Muscle of leg (tissue), 11 donors: ENCODE results near the gene ROBO2. TPM values are rescaled to one million over a fixed set of nuclear protein-coding genes. Genes with fewer than 3 reads are reported as not detected.

Experiments used
- DNase-seq: peaks from one replicate; pipeline ENCODE4 v3.0.0; 2013
- H3K27ac ChIP-seq: one replicate; pipeline ENCODE4 v1.5.1; 2013; ENCODE audit warnings: mild to moderate bottlenecking, low read length, control low read depth
- H3K27me3 ChIP-seq: one replicate; pipeline ENCODE4 v1.6.1; 2013; ENCODE audit warnings: low read length; ENCODE audit not compliant: control insufficient read depth, insufficient read depth
- H3K36me3 ChIP-seq: one replicate; pipeline ENCODE4 v1.6.1; 2013; ENCODE audit warnings: low read length; ENCODE audit not compliant: control insufficient read depth, insufficient read depth
- H3K4me1 ChIP-seq: one replicate; pipeline ENCODE4 v1.6.1; 2013; ENCODE audit warnings: low read length; ENCODE audit not compliant: control insufficient read depth, insufficient read depth
- H3K4me3 ChIP-seq: one replicate; pipeline ENCODE4 v1.5.1; 2013; ENCODE audit warnings: low read length, control low read depth
- H3K9me3 ChIP-seq: replicated peaks from 2 replicates; pipeline ENCODE4 v1.6.1; 2013; ENCODE audit warnings: low read depth, low read length; ENCODE audit not compliant: control insufficient read depth
- WGBS: methylation state at CpG from one replicate; pipeline ENCODE4 v1.1.5; 2013; ENCODE audit warnings: missing lambda C conversion rate; ENCODE audit not compliant: insufficient coverage; 5-methylcytosine and 5-hydroxymethylcytosine counted together
- polyA plus RNA-seq, 8 donors: library from polyadenylated mRNA; unstranded; fragments of 120-200 nt; gene quantifications; one replicate each; pipeline versions ENCODE4 v1.2.1 to v1.2.3, GENCODE V29; 2013; ENCODE audit warnings: inconsistent platforms in 1 of 8, low replicate concordance in 1 of 8; ENCODE audit not compliant: insufficient read length in 8 of 8, insufficient read depth in 1 of 8
- total RNA-seq: library from RNA; stranded (reverse); fragments of 120-200 nt; gene quantifications from one replicate; pipeline ENCODE4 v1.2.4, GENCODE V29; 2013

Gene ROBO2
- total and polyA plus RNA-seq, 9 donors, result 2.8 to 14.6 (median 4.8) TPM

DNA sequence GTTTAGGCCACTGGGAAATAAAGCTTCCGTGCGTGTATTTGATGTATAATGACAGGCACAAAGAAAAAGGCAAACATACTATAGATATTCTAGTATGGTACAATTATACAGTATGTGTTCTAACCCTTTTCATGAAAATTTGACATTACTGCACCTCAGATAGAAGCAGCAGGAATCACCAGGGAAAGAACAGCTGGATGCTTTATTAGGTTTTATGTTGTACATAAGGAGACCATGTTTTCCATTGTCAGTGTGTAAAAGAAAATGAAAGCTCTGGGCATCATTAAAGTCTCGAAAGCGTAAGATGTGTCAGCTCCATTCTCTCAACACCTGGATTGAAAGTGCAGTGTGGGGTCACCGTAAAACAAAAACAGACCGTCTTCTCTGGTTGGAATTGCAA lies 302.1 kb downstream of the ROBO2 start:
- WGBS, result no CpG with 5 or more reads among the region's 6 CpGs
- no peak overlapping the region for H3K4me3 ChIP-seq
- no peaks in the 10 kb centered on the region for H3K4me1 ChIP-seq
- no peaks in the 10 kb centered on the region for H3K36me3 ChIP-seq
- no peak for DNase-seq
- H3K9me3 ChIP-seq, result no peaks in the 10 kb centered on the region
- no peaks in the 10 kb centered on the region for H3K27me3 ChIP-seq
- H3K27ac ChIP-seq, result no peak overlapping the region

GRCh38 chr3:77342688-77343087 lies 302.8 kb downstream of the ROBO2 start:
- no peaks in the 10 kb centered on the region for H3K9me3 ChIP-seq
- H3K27me3 ChIP-seq, result no peaks in the 10 kb centered on the region
- no peaks in the 10 kb centered on the region for H3K36me3 ChIP-seq
- 70% methylated on average over 2 of the region's 5 CpGs for WGBS
- DNase-seq, result no peak
- no peaks in the 10 kb centered on the region for H3K4me1 ChIP-seq
- H3K4me3 ChIP-seq, result no peak overlapping the region
- no peak overlapping the region for H3K27ac ChIP-seq

- Histone ChIP-seq H3K36me3 (no peaks in the 10 kb centered on the region), H3K4me1 (no peaks in the 10 kb centered on the region), H3K27ac (no peak overlapping the region), H3K4me3 (no peak overlapping the region), H3K9me3 (no peaks in the 10 kb centered on the region), H3K27me3 (no peaks in the 10 kb centered on the region)
- WGBS, result 88% methylated on average over 1 of the region's 2 CpGs
- no peak for DNase-seq
Observed at GRCh38 chr3:77345009-77345408, 305.1 kb downstream of the ROBO2 start.

DNA sequence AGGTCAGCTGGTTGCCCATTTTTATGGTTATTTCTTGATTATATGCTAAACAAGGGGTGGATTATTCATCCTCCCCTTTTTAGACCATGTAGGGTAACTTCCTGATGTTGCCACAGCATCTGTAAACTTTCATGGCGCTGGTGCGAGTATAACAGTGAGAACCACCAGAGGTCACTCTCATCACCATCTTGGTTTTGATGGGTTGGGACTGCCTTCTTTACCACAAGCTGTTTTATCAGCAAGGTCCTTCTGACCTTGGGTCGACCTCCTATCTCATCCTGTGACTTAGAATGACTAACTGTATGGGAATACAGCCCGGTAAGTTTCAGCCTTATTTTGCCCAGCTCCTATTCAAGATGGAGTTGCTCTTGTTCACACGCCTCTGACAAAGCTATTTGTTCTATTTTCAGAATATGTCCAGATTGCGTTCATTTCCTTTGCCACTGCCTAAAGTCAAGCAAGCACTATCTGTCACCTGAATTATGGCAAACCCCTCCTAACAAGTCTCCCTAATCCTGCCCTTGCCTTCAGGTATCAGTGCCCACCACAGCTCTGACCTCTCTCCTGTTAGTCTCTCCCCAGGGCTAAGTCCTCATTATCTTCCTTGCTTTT lies 308.5 kb downstream of the ROBO2 start:
- Histone ChIP-seq H3K9me3 (no peaks in the 10 kb centered on the region), H3K36me3 (no peaks in the 10 kb centered on the region), H3K4me1 (no peaks in the 10 kb centered on the region), H3K27me3 (no peaks in the 10 kb centered on the region), H3K27ac (no peak overlapping the region), H3K4me3 (no peak overlapping the region)
- DNase-seq, result no peak
- WGBS, result 70% methylated on average over 4 of the region's 6 CpGs

DNA sequence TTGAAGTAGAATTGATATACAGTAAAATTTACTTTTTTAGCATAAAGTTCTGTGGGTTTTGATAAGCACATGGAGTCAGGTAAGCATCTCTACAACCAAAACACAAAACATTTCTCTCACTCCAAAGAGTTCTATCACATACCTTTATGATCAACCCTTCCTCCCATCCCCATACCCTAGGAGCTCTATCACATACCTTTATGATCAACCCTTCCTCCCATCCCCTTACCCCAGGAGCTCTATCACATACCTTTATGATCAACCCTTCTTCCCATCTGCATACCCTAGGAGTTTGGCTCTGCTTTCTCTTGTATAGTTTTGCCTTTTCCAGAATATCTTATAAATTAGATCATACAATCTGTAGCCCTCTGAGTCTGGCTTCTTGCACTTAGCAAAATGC lies 315.1 kb downstream of the ROBO2 start:
- Histone ChIP-seq H3K36me3 (no peaks in the 10 kb centered on the region), H3K27me3 (no peaks in the 10 kb centered on the region), H3K4me1 (no peaks in the 10 kb centered on the region), H3K27ac (no peak overlapping the region), H3K9me3 (no peaks in the 10 kb centered on the region), H3K4me3 (no peak overlapping the region)
- no peak for DNase-seq

- DNase-seq, result no peak
- H3K27me3 ChIP-seq, result no peaks in the 10 kb centered on the region
- no peaks in the 10 kb centered on the region for H3K36me3 ChIP-seq
- no CpG with 5 or more reads among the region's 1 CpG for WGBS
- H3K9me3 ChIP-seq, result no peaks in the 10 kb centered on the region
- no peak overlapping the region for H3K27ac ChIP-seq
- no peak overlapping the region for H3K4me3 ChIP-seq
- H3K4me1 ChIP-seq, result no peaks in the 10 kb centered on the region
Observed at GRCh38 chr3:77362936-77363335, 323.0 kb downstream of the ROBO2 start.

- Histone ChIP-seq H3K27ac (no peak overlapping the region), H3K9me3 (no peaks in the 10 kb centered on the region), H3K4me3 (no peak overlapping the region), H3K4me1 (no peaks in the 10 kb centered on the region), H3K36me3 (no peaks in the 10 kb centered on the region), H3K27me3 (no peaks in the 10 kb centered on the region)
- no CpG with 5 or more reads among the region's 1 CpG for WGBS
- DNase-seq, result no peak
Observed at GRCh38 chr3:77365152-77365551, 325.3 kb downstream of the ROBO2 start.

- H3K36me3 ChIP-seq, result no peaks in the 10 kb centered on the region
- no CpG with 5 or more reads among the region's 5 CpGs for WGBS
- no peaks in the 10 kb centered on the region for H3K9me3 ChIP-seq
- H3K27me3 ChIP-seq, result no peaks in the 10 kb centered on the region
- peak; percentile 33 for DNase-seq
- no peaks in the 10 kb centered on the region for H3K4me1 ChIP-seq
- H3K27ac ChIP-seq, result no peak overlapping the region
- H3K4me3 ChIP-seq, result no peak overlapping the region
Observed at GRCh38 chr3:77370413-77370812, 330.5 kb downstream of the ROBO2 start.

GRCh38 chr3:77372018-77372417 lies 332.1 kb downstream of the ROBO2 start:
- no peak for DNase-seq
- Histone ChIP-seq H3K4me1 (no peaks in the 10 kb centered on the region), H3K27ac (no peak overlapping the region), H3K4me3 (no peak overlapping the region), H3K36me3 (no peaks in the 10 kb centered on the region), H3K27me3 (no peaks in the 10 kb centered on the region), H3K9me3 (no peaks in the 10 kb centered on the region)
- no CpG with 5 or more reads among the region's 3 CpGs for WGBS

DNA sequence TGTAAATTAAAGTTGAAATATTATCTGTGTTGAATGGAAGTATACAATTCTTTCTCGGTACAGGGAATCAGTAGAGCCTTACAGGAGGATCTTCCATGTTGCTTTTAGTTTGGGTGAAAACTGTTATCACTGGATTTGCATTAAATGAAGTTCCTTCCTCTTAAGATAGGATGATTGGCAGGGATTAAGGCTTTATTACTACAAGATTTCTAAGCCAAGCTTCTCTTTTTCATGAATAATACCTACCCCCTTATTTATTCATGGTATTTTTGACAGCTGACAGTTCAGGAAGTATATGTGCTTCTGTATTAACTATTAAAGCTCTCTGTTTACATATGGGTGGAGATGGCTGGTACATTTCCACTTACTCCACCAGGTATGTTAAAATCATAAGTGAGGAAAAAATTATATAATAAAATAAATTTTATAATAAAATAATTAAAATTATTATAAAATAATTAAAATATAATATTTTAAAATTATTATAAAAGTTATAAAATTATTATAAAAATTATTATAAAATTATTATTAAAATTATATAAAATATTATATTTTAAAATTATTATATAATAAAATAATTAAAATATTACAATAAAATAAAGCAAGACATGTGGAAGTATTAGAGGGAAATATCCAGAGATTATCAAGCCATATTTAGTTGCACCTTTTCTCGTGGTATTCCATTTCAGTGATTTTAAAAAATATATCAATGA lies 332.9 kb downstream of the ROBO2 start:
- Histone ChIP-seq H3K36me3 (no peaks in the 10 kb centered on the region), H3K9me3 (no peaks in the 10 kb centered on the region)
- 60% methylated on average over 1 of the region's 2 CpGs for WGBS

More for the DNA sequence above, 332.9 kb downstream of the ROBO2 start:
- no peak overlapping the region for H3K27ac ChIP-seq
- H3K4me1 ChIP-seq, result no peaks in the 10 kb centered on the region
- H3K4me3 ChIP-seq, result no peak overlapping the region
- no peaks in the 10 kb centered on the region for H3K27me3 ChIP-seq
- DNase-seq, result no peak
